Neural cell (in vitro differentiated cells): ENCODE data around the gene GATA6. TPM values are rescaled to one million over a fixed set of nuclear protein-coding genes. Genes with fewer than 3 reads are reported as not detected.

Experiments used
- H2AFZ ChIP-seq: fragments of 200-600, 300-800 bp; sonication (generic), shearing (Covaris generic); 2 replicates; pipeline ENCODE4 v1.6.0; 2014; ENCODE audit warnings: low read depth, mild to moderate bottlenecking, antibody characterized with exemption, low read length, moderate library complexity
- H3F3A ChIP-seq: fragments of 200-600 bp; shearing (Covaris generic); 2 replicates; pipeline ENCODE4 v1.6.1; 2016; ENCODE audit warnings: mild to moderate bottlenecking, moderate library complexity, mixed read lengths, antibody characterized with exemption, low read length; ENCODE audit not compliant: insufficient read depth, poor library complexity, severe bottlenecking
- H3K27ac ChIP-seq: fragments of 200-600, 300-800 bp; sonication (generic), shearing (Covaris generic); 2 replicates; pipeline ENCODE4 v1.5.1; 2014; ENCODE audit warnings: mild to moderate bottlenecking, low read length, moderate library complexity
- H3K27me3 ChIP-seq: fragments of 300-800, 200-600 bp; sonication (generic), shearing (Covaris generic); 2 replicates; pipeline ENCODE4 v1.6.0; 2014; ENCODE audit warnings: mild to moderate bottlenecking, low read depth, low read length, moderate library complexity; ENCODE audit not compliant: insufficient read depth
- H3K36me3 ChIP-seq: fragments of 300-800, 200-600 bp; sonication (generic), shearing (Covaris generic); 2 replicates; pipeline ENCODE4 v1.5.1; 2014; ENCODE audit warnings: mild to moderate bottlenecking, antibody characterized with exemption, low read length, moderate library complexity; ENCODE audit not compliant: insufficient read depth
- H3K4me2 ChIP-seq: fragments of 300-800, 200-600 bp; sonication (generic), shearing (Covaris generic); 2 replicates; pipeline ENCODE4 v1.6.0; 2014; ENCODE audit warnings: mild to moderate bottlenecking, low read length
- H3K4me3 ChIP-seq: fragments of 300-800, 200-600 bp; sonication (generic), shearing (Covaris generic); 2 replicates; pipeline ENCODE4 v1.5.1; 2014; ENCODE audit warnings: mild to moderate bottlenecking, low read length, moderate library complexity
- H3K79me2 ChIP-seq: fragments of 200-600 bp; shearing (Covaris generic); replicated peaks from 2 replicates; pipeline ENCODE4 v1.6.0; 2014; ENCODE audit warnings: mild to moderate bottlenecking, low read length, moderate library complexity; ENCODE audit not compliant: insufficient read depth
- H3K9ac ChIP-seq: fragments of 300-800, 200-600 bp; sonication (generic), shearing (Covaris generic); 2 replicates; pipeline ENCODE4 v1.6.1; 2016; ENCODE audit warnings: mild to moderate bottlenecking, low read length, mixed read lengths
- H3K9me2 ChIP-seq: fragments of 200-600 bp; shearing (Covaris generic); 2 replicates; pipeline ENCODE4 v1.6.1; 2016; ENCODE audit warnings: mild to moderate bottlenecking, low read length, mixed read lengths; ENCODE audit not compliant: insufficient read depth
- H3K9me3 ChIP-seq: fragments of 200-600, 300-800 bp; sonication (generic), shearing (Covaris generic); 2 replicates; pipeline ENCODE4 v1.6.1; 2016; ENCODE audit warnings: mild to moderate bottlenecking, mixed run types, low read length, moderate library complexity, mixed read lengths
- H4K20me1 ChIP-seq: fragments of 200-600 bp; shearing (Covaris generic); 2 replicates; pipeline ENCODE4 v1.6.1; 2016; ENCODE audit warnings: mild to moderate bottlenecking, mixed run types; ENCODE audit not compliant: insufficient read depth
- EP300 ChIP-seq: fragments of 450-650 bp; conservative IDR thresholded peaks from 2 replicates; pipeline ENCODE4 v1.6.1; 2014; ENCODE audit warnings: antibody characterized with exemption, mild to moderate bottlenecking, moderate library complexity; ENCODE audit not compliant: poor library complexity, severe bottlenecking
- EZH2 ChIP-seq: fragments of 200-600, 300-800 bp; shearing (Covaris generic), sonication (generic); IDR thresholded peaks from 2 replicates; pipeline ENCODE4 v1.6.1; 2014; ENCODE audit warnings: antibody characterized with exemption, low read length, borderline replicate concordance, mild to moderate bottlenecking; ENCODE audit not compliant: insufficient read depth, poor library complexity, severe bottlenecking
- MXI1 ChIP-seq: fragments of 450-650 bp; conservative IDR thresholded peaks from 2 replicates; pipeline ENCODE4 v1.6.1; 2014; ENCODE audit warnings: antibody characterized with exemption, mild to moderate bottlenecking; ENCODE audit not compliant: poor library complexity, severe bottlenecking
- POLR2AphosphoS5 ChIP-seq: IDR thresholded peaks from 2 replicates; pipeline ENCODE4 v1.6.1; 2012
- RAD21 ChIP-seq: fragments of 450-650 bp; conservative IDR thresholded peaks from 2 replicates; pipeline ENCODE4 v1.6.1; 2014; ENCODE audit warnings: antibody characterized with exemption, mild to moderate bottlenecking, moderate library complexity
- SMC3 ChIP-seq: fragments of 450-650 bp; conservative IDR thresholded peaks from 2 replicates; pipeline ENCODE4 v1.6.1; 2014; ENCODE audit warnings: antibody characterized with exemption, mild to moderate bottlenecking, moderate library complexity; ENCODE audit not compliant: poor library complexity
- TAF1 ChIP-seq: IDR thresholded peaks from 2 replicates; pipeline ENCODE4 v1.6.1; 2012; ENCODE audit warnings: low read depth
- polyA plus RNA-seq: library from polyadenylated mRNA; depleted of rRNA; stranded (reverse); fragments of >200 nt; gene quantifications from 2 replicates; pipeline ENCODE4 v1.2.3, GENCODE V29; 2014
- TF ChIP-seq, protein P1 (sequence below): IDR thresholded peaks from 2 replicates; pipeline ENCODE4 v1.6.1; 2012; ENCODE audit warnings: borderline replicate concordance
- TF ChIP-seq, protein P2 (sequence below): fragments of 450-650 bp; IDR thresholded peaks from 2 replicates; pipeline ENCODE4 v1.5.1; 2014; ENCODE audit warnings: antibody characterized with exemption, mild to moderate bottlenecking, moderate library complexity; ENCODE audit not compliant: poor library complexity, severe bottlenecking

The GATA6 gene
- polyA plus RNA-seq, 1 donor from 2014 or later: not detected

DNA sequence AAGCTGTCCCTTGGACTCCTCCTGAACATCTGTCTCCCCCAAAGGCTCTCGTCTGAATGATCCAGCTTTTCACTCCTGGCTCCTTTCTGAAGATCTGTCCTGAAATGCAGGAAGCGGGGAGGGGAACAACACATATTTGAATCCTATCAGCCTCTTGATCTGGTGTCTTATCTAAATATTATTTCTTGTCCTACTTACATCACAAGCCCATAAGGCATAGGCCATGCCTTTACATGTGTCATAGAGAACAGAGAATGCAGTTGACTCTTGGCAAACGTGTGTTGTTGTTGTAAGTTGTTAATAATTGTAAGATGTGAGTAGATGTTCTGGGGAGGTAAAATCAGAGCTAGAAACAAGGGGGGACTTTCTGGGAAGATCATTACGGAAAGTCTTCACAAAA, 57.4 kb downstream of the GATA6 start:
- Histone ChIP-seq H3K79me2 (no peaks in the 10 kb centered on the region), H3K9ac (no peak overlapping the region), H3K36me3 (no peaks in the 10 kb centered on the region), H2AFZ (no peak overlapping the region), H3K9me3 (no peaks in the 10 kb centered on the region), H3K27ac (no peak overlapping the region), H3K27me3 (no peaks in the 10 kb centered on the region), H3F3A (no peaks in the 10 kb centered on the region), H4K20me1 (no peaks in the 10 kb centered on the region), H3K9me2 (no peaks in the 10 kb centered on the region), H3K4me3 (no peak overlapping the region), H3K4me2 (no peak overlapping the region)
- TF ChIP-seq SMC3 (no peak), MXI1 (no peak), EP300 (no peak)
- TF ChIP-seq, protein P1, sequence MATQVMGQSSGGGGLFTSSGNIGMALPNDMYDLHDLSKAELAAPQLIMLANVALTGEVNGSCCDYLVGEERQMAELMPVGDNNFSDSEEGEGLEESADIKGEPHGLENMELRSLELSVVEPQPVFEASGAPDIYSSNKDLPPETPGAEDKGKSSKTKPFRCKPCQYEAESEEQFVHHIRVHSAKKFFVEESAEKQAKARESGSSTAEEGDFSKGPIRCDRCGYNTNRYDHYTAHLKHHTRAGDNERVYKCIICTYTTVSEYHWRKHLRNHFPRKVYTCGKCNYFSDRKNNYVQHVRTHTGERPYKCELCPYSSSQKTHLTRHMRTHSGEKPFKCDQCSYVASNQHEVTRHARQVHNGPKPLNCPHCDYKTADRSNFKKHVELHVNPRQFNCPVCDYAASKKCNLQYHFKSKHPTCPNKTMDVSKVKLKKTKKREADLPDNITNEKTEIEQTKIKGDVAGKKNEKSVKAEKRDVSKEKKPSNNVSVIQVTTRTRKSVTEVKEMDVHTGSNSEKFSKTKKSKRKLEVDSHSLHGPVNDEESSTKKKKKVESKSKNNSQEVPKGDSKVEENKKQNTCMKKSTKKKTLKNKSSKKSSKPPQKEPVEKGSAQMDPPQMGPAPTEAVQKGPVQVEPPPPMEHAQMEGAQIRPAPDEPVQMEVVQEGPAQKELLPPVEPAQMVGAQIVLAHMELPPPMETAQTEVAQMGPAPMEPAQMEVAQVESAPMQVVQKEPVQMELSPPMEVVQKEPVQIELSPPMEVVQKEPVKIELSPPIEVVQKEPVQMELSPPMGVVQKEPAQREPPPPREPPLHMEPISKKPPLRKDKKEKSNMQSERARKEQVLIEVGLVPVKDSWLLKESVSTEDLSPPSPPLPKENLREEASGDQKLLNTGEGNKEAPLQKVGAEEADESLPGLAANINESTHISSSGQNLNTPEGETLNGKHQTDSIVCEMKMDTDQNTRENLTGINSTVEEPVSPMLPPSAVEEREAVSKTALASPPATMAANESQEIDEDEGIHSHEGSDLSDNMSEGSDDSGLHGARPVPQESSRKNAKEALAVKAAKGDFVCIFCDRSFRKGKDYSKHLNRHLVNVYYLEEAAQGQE: no peak
- TF ChIP-seq, protein P2, sequence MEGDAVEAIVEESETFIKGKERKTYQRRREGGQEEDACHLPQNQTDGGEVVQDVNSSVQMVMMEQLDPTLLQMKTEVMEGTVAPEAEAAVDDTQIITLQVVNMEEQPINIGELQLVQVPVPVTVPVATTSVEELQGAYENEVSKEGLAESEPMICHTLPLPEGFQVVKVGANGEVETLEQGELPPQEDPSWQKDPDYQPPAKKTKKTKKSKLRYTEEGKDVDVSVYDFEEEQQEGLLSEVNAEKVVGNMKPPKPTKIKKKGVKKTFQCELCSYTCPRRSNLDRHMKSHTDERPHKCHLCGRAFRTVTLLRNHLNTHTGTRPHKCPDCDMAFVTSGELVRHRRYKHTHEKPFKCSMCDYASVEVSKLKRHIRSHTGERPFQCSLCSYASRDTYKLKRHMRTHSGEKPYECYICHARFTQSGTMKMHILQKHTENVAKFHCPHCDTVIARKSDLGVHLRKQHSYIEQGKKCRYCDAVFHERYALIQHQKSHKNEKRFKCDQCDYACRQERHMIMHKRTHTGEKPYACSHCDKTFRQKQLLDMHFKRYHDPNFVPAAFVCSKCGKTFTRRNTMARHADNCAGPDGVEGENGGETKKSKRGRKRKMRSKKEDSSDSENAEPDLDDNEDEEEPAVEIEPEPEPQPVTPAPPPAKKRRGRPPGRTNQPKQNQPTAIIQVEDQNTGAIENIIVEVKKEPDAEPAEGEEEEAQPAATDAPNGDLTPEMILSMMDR: no peak

DNA sequence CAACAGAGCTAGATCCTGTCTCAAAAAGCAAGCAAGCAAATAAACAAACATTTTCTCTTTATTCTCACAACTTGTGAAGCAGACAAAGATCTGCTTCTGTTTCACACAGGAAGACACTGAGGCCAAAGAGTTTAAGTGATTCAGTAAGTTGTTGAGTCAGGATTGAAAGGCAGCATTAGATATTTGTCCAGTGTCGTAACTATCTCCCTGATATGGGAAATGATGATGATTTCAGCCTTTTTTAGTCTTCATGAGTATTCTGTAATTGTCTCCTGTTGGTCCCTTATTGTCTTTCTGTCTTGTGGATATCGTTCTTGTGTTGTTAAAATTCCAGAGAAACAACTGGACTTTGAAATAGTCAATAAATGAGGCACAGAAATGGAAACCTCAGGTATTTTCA, 59.6 kb downstream of the GATA6 start:
- no peaks in the 10 kb centered on the region for H3K9me2 ChIP-seq
- no peak for TF ChIP-seq POLR2AphosphoS5
- no peak for TF ChIP-seq SMC3
- TF ChIP-seq EP300: no peak
- no peak for TF ChIP-seq EZH2
- TF ChIP-seq, protein P1: no peak
- no peak for TF ChIP-seq RAD21
- TF ChIP-seq TAF1: no peak
- TF ChIP-seq, protein P2: no peak
- no peak for TF ChIP-seq MXI1
- H3K4me2 ChIP-seq: no peak overlapping the region
- no peak overlapping the region for H2AFZ ChIP-seq
- no peaks in the 10 kb centered on the region for H3K36me3 ChIP-seq
- H3K9me3 ChIP-seq: no peaks in the 10 kb centered on the region
- no peaks in the 10 kb centered on the region for H4K20me1 ChIP-seq
- H3K4me3 ChIP-seq: no peak overlapping the region
- H3K9ac ChIP-seq: no peak overlapping the region
- H3F3A ChIP-seq: no peaks in the 10 kb centered on the region
- no peak overlapping the region for H3K27ac ChIP-seq
- H3K27me3 ChIP-seq: no peaks in the 10 kb centered on the region
- H3K79me2 ChIP-seq: no peaks in the 10 kb centered on the region
